Stimulated activated naive CD4-positive, alpha-beta T cell treated with Interleukin-2 at 50 U/mL for 16 hours (primary cell): Measurements from ENCODE around the gene AREL1.

Experiments used
- DNase-seq: peaks from one replicate; lab custom pipeline; 2025; lab: John Stamatoyannopoulos, UW

AREL1 gene

DNA sequence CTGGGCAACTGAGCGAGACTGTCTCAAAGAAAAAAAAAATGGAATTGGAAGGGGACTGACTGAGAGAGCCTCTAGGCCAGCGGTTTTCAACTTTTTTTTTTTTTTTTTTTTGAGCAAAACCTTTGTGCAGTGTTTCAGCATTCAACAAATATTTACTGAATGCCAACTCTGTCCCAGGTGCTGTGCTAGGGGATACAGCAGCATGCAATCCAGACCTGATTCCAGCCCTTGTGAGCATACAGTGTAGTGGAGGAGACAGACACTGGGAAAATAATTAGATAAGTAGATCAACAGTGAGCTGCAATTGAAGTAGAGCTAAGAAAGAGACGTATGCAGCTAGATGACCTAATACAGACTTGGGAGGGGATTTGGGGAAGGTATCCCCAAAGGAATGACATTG is 77.0 kb downstream of the AREL1 start:
- DNase-seq = no peak

- DNase-seq = no peak
Measured at GRCh38 chr14:74634964-74635363, 77.9 kb downstream of the AREL1 start.

GRCh38 chr14:74634481-74634880 is 78.4 kb downstream of the AREL1 start:
- DNase-seq = no peak

GRCh38 chr14:74630881-74631690 is 81.8 kb downstream of the AREL1 start:
- no peak for DNase-seq

- DNase-seq = no peak
Measured at GRCh38 chr14:74628418-74628817, 84.5 kb downstream of the AREL1 start.

- DNase-seq = no peak
Measured at GRCh38 chr14:74627076-74627475, 85.8 kb downstream of the AREL1 start.

DNA sequence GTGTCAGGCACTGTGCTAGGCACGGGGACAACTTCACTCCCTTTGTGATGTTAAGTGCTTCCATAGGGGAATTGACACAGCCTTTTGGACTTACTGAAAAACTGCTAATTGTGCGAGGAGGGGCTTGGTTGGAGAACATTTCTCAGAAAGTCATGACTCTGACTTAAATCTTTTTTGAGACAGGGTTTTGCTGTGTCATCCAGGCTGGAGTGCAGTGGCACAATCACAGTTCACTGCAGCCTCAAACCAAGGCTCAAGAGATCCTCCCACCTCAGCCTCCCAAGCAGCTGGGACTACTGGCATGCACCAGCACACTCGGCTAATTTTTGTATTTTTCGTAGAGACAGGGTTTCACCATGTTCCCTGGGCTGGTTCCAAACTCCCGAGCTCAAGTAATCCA is 90.6 kb downstream of the AREL1 start:
- no peak for DNase-seq

DNA sequence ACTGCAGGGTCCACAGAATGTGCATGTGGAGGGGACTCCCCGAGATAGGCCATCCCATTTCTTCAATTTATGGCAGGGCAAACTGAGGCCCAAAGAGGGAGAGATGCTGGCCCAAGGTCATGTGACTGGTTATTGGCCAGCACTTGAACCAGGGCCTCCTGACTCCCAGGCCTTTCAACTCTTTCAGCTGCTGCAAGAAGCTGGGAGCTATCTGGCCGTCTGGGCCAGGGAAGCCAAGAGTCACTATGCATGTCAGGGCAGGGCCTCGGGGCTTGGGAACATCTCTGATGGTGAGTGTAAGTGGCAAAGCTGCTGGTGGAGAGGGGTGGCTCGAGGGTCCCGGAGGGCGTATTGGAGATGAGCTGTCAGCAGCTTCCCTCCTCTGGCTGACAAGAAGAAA is 91.3 kb downstream of the AREL1 start:
- no peak for DNase-seq

GRCh38 chr14:74620923-74621322 is 92.0 kb downstream of the AREL1 start:
- DNase-seq = no peak

- peak; percentile 21 for DNase-seq
Measured at GRCh38 chr14:74620497-74620921, 92.4 kb downstream of the AREL1 start.

GRCh38 chr14:74619672-74620131 is 93.2 kb downstream of the AREL1 start:
- no peak for DNase-seq

- peak; percentile 67 for DNase-seq
Measured at GRCh38 chr14:74618078-74618952, 94.6 kb downstream of the AREL1 start.

DNA sequence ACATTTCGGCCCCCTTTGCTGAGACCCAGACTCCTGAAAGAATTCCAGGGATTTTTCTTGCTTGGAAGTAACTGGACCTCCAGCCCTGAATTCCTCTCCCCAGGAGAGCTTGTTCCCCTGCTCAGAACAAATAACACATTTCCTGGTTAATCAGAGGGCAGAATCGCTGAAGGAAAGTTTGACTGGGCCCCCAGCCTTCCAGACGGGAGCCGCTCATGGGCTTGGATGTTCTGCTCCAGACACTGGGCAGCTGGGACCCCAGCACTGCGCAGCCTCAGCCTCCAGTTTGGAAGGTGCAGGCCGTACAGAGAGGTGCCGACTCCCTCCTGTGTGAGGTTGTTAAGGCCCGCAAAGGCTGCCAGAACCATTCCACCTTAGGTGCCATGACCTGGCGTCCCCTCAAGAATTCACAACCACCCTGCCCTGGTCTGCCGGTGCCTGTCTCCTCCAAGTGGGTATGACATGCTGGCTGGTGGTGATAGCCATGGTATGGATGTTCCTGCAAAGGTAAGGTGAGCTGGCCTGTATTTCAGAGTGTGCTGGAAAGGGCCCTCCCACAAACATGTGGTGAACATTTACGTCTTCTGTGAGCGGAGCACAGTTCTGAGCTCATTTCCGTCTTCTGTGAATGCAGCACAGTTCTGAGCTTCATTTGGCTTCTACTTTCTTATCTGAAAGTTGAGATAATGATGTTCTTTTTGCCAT is 95.7 kb downstream of the AREL1 start:
- DNase-seq = no peak

DNA sequence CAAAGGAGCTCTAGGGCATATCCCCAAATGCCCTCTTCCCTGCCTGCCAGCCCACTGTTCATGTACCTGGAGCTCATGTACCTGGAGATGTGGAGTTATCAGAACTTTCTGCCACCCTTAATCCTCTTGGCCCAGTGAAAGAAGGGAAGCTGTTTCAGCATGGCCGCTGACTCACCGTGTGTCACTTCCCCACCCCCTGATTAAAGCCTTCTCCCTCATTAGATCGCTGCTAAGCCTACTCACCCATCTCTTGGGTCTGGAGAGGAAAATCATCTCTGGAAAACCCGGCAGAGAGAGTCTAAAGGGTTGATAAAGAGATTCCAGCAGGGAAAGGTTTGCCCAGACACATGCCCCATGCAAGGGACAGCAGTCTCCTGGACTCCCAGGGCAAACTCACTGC is 96.4 kb downstream of the AREL1 start:
- no peak for DNase-seq

GRCh38 chr14:74615735-74616134 is 97.1 kb downstream of the AREL1 start:
- DNase-seq = no peak

GRCh38 chr14:74614508-74615495 is 98.1 kb downstream of the AREL1 start:
- no peak for DNase-seq

DNA sequence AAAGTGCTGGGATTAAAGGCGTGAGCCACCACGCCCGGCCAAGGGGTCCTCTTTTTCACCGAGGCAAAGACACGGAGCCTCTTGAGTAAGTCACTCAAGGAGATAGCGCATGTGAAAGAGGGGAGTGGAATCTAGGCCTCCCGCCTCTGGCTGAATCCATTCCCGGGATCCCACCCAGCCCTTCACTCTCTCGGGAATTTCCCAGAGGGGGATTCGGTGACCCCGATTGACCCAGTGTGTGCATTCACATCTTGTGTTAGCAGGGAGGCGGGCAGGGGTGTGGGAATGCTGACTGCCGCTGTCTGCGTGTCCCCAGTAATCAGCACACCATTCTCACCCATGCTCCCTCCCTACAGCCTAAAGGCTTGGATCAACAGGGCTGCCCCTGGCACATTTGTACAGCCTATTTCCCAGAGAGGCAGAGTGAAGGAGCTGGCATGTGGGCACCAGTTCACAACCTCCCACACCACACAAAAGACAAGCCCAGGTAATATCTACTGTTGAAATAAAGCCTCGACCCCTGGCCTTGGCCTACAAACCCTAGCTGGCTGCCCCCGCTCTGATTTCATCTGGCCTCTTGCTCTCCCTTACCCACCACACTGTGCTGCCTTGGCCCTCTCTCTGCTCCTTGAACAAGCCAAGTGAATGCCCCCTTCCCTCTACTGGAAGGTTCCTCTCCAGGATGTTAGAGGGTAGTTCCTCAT is 99.5 kb downstream of the AREL1 start:
- no peak for DNase-seq

DNA sequence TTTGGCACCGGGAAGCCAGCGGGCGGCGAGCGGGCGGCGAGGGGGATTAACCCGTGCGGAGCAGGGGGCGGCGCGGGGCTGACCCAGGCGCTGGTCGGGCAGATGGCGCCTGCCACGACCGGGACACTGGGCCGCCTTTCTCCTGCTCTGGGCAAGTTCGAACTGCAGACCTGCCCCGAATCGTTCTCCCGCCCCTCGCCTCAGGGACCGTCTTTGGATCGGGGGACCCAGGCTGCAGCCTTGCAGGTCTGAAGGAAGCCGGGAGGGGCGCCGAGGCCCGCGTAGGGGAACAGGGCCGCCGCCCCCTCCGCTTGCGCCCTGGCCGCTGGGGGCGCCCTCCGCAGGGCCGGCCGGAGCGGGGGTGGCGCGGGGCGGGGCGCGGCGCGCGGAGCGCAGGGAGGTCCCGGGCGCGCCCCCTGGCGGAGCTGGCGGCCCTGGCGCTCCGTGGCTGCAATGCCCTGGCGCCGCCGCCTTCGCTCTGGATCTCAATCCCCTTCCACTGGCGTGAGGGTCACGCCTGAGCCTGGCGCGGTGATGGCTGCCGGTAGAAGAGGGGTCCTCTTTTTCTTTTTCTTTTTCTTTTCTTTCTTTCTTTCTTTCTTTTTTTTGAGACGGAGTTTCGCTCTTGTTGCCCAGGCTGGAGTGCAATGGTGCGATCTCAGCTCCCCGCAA is 100.4 kb downstream of the AREL1 start:
- peak; percentile 77 for DNase-seq

GRCh38 chr14:74611650-74612349 is 101.1 kb downstream of the AREL1 start, which contains the start of gene LTBP2:
LTBP2 (minus strand) TSS chr14:74612237; CDS start chr14:74611944, 293 bp downstream.
- DNase-seq = no peak
